Measurements from ENCODE around the gene ZNF592. TPM values are rescaled to one million over a fixed set of nuclear protein-coding genes. Genes with fewer than 3 reads are reported as not detected.

ZNF592 gene
- total RNA-seq, 4 donors from 2014 or later: 19.2 to 35.2 (median 20.4) TPM

DNA sequence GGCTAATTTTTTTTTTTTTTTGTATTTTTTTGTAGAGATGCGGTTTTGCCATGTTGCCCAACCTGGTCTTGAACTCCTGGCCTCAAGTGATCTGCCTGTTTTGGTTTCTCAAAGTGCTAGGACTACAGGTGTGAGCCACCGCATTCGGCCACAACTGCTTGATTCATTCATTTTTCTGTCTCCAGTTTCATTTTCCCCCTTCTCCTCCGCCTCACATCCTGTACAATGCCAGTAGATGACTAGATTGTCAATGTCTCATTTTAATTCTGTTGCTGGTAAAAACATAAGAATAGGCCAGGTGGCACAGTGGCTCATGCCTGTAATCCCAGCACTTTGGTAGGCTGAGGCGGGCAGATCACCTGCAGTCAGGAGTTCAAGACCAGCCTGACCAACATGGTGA, 12.0 kb upstream of the ZNF592 start:
- TF ChIP-seq, protein P1, sequence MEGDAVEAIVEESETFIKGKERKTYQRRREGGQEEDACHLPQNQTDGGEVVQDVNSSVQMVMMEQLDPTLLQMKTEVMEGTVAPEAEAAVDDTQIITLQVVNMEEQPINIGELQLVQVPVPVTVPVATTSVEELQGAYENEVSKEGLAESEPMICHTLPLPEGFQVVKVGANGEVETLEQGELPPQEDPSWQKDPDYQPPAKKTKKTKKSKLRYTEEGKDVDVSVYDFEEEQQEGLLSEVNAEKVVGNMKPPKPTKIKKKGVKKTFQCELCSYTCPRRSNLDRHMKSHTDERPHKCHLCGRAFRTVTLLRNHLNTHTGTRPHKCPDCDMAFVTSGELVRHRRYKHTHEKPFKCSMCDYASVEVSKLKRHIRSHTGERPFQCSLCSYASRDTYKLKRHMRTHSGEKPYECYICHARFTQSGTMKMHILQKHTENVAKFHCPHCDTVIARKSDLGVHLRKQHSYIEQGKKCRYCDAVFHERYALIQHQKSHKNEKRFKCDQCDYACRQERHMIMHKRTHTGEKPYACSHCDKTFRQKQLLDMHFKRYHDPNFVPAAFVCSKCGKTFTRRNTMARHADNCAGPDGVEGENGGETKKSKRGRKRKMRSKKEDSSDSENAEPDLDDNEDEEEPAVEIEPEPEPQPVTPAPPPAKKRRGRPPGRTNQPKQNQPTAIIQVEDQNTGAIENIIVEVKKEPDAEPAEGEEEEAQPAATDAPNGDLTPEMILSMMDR (IDR thresholded peaks at IDR 0.05; ENCODE audit: low read depth): no peak

DNA sequence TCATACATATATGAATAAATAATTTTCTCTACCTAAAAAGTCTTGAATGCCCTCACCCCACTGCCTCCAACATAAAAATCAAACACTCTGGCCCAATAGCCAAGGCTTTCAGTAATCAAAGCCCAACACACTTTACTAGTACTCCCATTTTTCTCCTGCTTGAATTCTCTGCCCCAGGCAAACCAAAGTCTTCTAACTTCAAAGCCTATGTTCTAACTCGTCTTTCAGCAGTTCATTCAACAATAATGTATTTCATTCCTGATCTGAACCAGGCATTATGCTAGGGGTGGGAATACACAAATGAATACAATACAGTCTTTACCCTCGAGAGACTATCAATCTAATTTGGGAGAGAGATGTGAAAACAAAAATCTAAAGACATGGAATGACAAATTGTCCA, 11.4 kb upstream of the ZNF592 start:
- TF ChIP-seq, protein P1 (IDR thresholded peaks at IDR 0.05; ENCODE audit: low read depth): no peak

DNA sequence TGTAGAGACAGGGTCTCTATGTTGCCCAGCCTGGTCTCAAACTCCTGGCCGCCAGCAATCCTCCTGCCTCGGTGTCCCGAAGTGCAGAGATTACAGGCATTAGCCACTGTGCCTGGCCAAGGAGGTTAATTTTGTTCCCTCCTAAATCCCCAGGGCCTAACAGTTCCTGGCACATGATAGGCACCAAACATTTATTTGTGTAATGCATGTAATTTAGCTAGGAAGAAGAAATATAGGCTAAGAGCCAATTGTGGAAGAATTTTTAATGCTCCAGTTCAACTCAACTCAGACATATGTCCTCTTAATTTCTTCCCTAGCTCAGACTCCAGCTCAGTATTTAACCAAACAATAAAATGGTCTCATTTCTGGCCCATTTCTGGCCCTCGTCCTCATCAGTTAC, 7.7 kb upstream of the ZNF592 start:
- TF ChIP-seq, protein P1 (IDR thresholded peaks at IDR 0.05; ENCODE audit: low read depth): no peak

DNA sequence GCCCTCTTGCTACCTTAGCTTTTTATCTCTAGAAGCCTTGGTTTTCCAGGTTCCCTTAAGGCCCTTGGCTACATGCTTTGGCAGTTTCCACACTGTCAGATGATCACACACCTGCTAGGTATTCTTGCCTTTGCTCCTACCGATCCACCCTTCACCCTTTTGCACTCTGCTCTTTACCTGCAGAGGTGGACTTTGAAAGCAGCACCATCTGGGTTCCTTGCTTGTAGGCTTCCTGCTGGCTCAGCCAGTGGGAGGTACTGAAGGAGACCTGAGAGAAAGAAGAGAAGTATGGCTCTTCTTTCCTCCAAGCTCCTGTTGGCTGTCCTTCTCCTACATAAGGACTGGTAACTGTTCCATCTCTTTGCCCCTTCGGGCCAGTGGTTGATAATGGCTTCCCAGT, 7.3 kb upstream of the ZNF592 start:
- TF ChIP-seq, protein P1 (IDR thresholded peaks at IDR 0.05; ENCODE audit: low read depth): no peak

DNA sequence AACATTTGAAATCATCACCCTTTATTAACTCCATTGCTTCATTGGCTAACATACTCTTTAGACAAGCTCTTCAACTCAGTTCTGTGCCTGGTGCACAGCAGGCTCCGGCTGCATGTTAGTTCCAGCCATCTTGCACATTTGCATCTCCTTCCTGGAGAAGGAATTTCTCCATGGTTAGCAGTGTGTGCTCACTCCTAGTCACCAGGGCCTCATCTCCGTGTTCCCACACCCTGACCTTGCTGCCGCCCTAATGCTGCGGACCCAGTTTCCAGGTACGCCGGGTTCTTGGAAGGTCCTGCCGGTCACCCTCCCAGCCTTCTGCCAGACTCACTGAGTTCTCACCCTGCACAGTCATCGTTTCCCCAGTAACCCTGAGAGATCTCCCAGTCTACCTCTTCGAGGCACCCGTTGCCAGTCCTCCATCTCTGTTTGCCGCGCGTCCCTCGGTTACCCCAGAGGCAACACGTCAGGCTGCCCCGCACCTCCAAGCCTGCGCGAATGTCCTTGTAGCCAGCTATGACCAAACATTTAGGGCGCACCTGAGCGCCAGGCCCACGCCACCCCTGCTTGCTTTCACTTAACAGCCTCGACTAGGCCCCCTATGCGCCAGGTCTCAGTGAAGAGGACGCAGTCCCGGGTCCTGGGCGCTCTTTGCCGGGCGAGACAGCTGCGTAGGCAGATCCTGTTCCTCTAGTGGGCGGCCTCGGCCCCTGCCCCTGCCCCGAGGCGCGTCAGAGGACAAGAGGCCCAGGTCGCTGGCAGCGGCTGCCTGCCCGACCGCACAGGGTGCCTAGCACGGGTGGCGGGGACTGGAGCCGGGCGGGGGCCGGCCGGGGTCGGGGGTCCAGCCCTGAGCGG, 747 bp upstream of the ZNF592 start:
- TF ChIP-seq, protein P1 (IDR thresholded peaks at IDR 0.05; ENCODE audit: low read depth): no peak

DNA sequence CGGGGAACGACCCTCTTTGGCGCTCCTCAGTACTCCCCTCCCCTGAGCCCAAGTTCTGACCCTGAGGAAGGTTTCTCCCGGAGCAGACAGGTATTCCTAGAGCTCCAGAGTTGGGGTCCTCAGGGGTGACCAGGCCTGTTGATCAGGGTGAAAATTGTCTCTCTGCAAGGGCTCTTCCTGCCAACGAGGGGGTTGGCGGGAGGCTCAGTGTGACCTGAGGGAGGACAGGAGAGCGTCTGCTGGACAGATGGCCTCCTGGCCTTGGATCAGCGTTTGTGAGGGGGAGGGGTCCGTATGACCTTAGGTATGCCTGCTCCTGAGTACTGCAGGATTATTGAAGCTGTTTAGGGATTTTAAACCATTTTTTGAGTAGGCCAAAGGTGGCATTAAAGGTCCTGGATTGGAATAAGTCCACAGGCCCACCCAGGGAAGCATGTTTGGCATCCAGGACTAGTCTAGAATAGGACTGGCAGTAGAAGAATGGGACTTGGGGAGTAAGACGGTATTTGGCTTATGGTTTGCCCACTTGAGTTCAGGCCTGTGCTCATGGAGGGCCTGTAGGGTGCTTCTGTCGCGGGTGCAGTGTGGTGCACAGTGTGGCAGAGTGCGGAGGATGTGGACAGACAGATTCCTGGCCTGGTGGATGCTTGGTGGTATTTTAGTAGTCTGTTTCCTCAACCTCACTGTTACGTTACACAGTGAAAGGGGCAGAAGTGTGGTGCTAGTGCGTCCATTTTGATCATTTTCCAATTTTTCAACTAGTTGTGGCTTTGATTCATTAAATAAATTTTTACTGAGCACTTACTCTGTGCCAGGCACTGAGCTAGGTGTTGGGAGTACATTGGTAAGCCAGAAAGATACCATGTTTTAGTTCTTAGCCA, 959 bp downstream of the ZNF592 start:
- TF ChIP-seq, protein P1 (IDR thresholded peaks at IDR 0.05; ENCODE audit: low read depth): no peak

DNA sequence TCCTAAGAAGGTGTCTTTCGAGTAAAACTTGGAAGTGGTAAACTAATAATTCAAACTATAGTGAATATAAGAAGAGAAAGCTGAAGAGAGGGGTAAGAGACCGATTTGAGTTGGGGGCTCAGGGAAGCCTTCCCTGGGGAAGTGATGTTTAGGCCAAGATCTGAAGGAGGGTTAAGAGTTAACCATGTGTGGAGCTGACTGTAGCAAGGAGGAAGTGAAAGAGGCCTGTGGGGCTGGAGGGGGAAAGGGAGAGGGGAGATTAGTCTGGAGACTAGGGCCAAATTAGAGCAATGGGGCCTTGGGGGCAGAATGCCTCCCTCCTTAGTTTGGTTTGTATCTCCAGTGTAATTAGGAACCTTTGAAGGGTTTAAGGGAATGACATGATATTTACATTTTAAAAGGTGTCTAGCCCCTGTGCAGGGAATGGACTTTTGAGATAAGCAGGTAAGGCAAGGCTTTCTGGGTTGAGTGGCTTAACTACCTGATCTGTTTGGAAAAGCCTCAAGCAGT, 2.2 kb downstream of the ZNF592 start:
- TF ChIP-seq, protein P1 (IDR thresholded peaks at IDR 0.05; ENCODE audit: low read depth): no peak
